ENCODE measurements around the gene SIGLEC9.

DNA sequence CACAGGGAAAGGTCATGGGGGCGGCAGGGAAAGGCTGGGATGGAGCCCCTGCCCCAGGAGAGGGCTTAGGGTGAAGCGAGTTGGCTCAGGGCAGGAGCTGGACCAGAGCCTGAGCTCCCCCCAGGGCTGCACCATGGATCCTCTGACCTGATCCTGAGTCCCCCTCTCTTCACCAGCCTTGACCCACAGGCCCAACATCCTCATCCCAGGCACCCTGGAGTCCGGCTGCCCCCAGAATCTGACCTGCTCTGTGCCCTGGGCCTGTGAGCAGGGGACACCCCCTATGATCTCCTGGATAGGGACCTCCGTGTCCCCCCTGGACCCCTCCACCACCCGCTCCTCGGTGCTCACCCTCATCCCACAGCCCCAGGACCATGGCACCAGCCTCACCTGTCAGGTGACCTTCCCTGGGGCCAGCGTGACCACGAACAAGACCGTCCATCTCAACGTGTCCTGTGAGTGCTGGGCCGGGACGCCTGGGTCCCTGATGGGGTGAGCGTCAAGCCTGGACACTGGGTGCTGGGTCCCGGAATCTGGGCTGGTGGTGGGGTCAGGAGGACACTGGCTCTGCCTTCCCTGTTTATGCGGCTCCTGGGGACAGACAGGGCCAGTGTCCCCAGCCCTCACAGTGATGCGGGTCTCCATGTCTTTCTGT lies 842 bp downstream of the SIGLEC9 start:
- no peak for TF ChIP-seq EP300 (IDR thresholded peaks at IDR 0.05; ENCODE audit: borderline replicate concordance in 1 of 2, low read depth in 2 of 2, low read length in 2 of 2)
- TF ChIP-seq POLR2A (IDR thresholded peaks at IDR 0.05; ENCODE audit: control extremely low read depth in 1 of 2, low read depth in 2 of 2, low read length in 2 of 2), result no peak
- TF ChIP-seq, protein P1, sequence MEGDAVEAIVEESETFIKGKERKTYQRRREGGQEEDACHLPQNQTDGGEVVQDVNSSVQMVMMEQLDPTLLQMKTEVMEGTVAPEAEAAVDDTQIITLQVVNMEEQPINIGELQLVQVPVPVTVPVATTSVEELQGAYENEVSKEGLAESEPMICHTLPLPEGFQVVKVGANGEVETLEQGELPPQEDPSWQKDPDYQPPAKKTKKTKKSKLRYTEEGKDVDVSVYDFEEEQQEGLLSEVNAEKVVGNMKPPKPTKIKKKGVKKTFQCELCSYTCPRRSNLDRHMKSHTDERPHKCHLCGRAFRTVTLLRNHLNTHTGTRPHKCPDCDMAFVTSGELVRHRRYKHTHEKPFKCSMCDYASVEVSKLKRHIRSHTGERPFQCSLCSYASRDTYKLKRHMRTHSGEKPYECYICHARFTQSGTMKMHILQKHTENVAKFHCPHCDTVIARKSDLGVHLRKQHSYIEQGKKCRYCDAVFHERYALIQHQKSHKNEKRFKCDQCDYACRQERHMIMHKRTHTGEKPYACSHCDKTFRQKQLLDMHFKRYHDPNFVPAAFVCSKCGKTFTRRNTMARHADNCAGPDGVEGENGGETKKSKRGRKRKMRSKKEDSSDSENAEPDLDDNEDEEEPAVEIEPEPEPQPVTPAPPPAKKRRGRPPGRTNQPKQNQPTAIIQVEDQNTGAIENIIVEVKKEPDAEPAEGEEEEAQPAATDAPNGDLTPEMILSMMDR (IDR thresholded peaks at IDR 0.05; ENCODE audit: control extremely low read depth in 1 of 3, insufficient read depth in 1 of 3, low read depth in 1 of 3, low read length in 3 of 3), result no peak
- TF ChIP-seq MAFK (IDR thresholded peaks at IDR 0.05; ENCODE audit: low read depth, low read length), result no peak
- no peak for TF ChIP-seq SP2 (IDR thresholded peaks at IDR 0.05; ENCODE audit: low read length)
- TF ChIP-seq EGR1 (IDR thresholded peaks at IDR 0.05; ENCODE audit: borderline replicate concordance, low read depth, low read length), result no peak
- TF ChIP-seq GABPA (IDR thresholded peaks at IDR 0.05; ENCODE audit: borderline replicate concordance, insufficient read depth, low read length), result no peak
- no peak for TF ChIP-seq FOSL1 (IDR thresholded peaks at IDR 0.05; ENCODE audit: insufficient read depth, low read depth, low read length)
- TF ChIP-seq SIN3A (conservative IDR thresholded peaks at IDR 0.05 in 1 of 2, IDR thresholded peaks at IDR 0.05 in 1 of 2; ENCODE audit: low read depth in 1 of 2, low read length in 2 of 2), result no peak

Data from H1 (cell line).